ENCODE results near the gene CTAGE9.
"Not testable (repeated sequence)": the region's sequence is repeated elsewhere in the genome, so short reads cannot be mapped to it uniquely, and the experiment has no call there.

Gene CTAGE9

GRCh38 chr6:131728296-131728939 lies 17.6 kb upstream of the CTAGE9 start:
- peak; percentile 6 for DNase-seq

- no peak for DNase-seq
Measured at GRCh38 chr6:131727868-131728267, 17.1 kb upstream of the CTAGE9 start.

GRCh38 chr6:131727467-131727866 lies 16.6 kb upstream of the CTAGE9 start:
- DNase-seq: no peak

GRCh38 chr6:131724114-131724513 lies 13.3 kb upstream of the CTAGE9 start:
- DNase-seq: no peak

- DNase-seq: no peak
Measured at GRCh38 chr6:131721161-131721560, 10.3 kb upstream of the CTAGE9 start.

GRCh38 chr6:131717836-131718542 lies 7.2 kb upstream of the CTAGE9 start:
- DNase-seq: no peak

- not testable (repeated sequence) for DNase-seq
Measured at GRCh38 chr6:131715567-131715966, 4.8 kb upstream of the CTAGE9 start.

- not testable (repeated sequence) for DNase-seq
Measured at GRCh38 chr6:131703905-131704304, 6.9 kb downstream of the CTAGE9 start.

GRCh38 chr6:131700851-131701250 lies 10.0 kb downstream of the CTAGE9 start:
- DNase-seq: not testable (repeated sequence)

GRCh38 chr6:131696956-131697355 lies 13.9 kb downstream of the CTAGE9 start:
- DNase-seq: no peak

GRCh38 chr6:131694832-131695426 lies 15.9 kb downstream of the CTAGE9 start:
- peak; percentile 63 for DNase-seq

GRCh38 chr6:131693384-131693783 lies 17.4 kb downstream of the CTAGE9 start:
- DNase-seq: no peak

GRCh38 chr6:131692589-131692988 lies 18.2 kb downstream of the CTAGE9 start:
- no peak for DNase-seq

- no peak for DNase-seq
Measured at GRCh38 chr6:131692031-131692430, 18.8 kb downstream of the CTAGE9 start.

GRCh38 chr6:131688286-131688685 lies 22.5 kb downstream of the CTAGE9 start:
- DNase-seq: peak; percentile 65

GRCh38 chr6:131687022-131687421 lies 23.8 kb downstream of the CTAGE9 start:
- peak; percentile 29 for DNase-seq

- peak; percentile 73 for DNase-seq
Measured at GRCh38 chr6:131685266-131685780, 25.5 kb downstream of the CTAGE9 start.

- DNase-seq: peak; percentile 55
Measured at GRCh38 chr6:131683479-131683878, 27.3 kb downstream of the CTAGE9 start.

GRCh38 chr6:131682442-131682841 lies 28.4 kb downstream of the CTAGE9 start:
- no peak for DNase-seq

GRCh38 chr6:131681585-131681984 lies 29.2 kb downstream of the CTAGE9 start:
- no peak for DNase-seq

GRCh38 chr6:131680868-131681267 lies 29.9 kb downstream of the CTAGE9 start:
- DNase-seq: no peak

GRCh38 chr6:131678442-131678841 lies 32.4 kb downstream of the CTAGE9 start:
- no peak for DNase-seq

- no peak for DNase-seq
Measured at GRCh38 chr6:131673184-131673583, 37.6 kb downstream of the CTAGE9 start.

- no peak for DNase-seq
Measured at GRCh38 chr6:131669891-131670290, 40.9 kb downstream of the CTAGE9 start.

Data from activated CD4-positive, alpha-beta T cell treated with anti-CD3 and anti-CD28 coated beads, Interleukin-2, Interleukin-6, amounts not matched to agents 100 ng/mL and 50 ng/mL, durations not matched to agents 16 hours and 8 hours (primary cell).